ENCODE data around the gene PCNT.

GRCh38 chr21:46307625-46308024, 16.3 kb upstream of the PCNT start:
- no peak for TF ChIP-seq CTCF (IDR thresholded peaks at IDR 0.05)
- no peak for TF ChIP-seq POLR2A (IDR thresholded peaks at IDR 0.05)
- no peak for TF ChIP-seq POLR2AphosphoS5 (IDR thresholded peaks at IDR 0.05)

All from breast epithelium (tissue), 3 donors.